ENCODE data around the gene MACROD2. TPM values are rescaled to one million over a fixed set of nuclear protein-coding genes. Genes with fewer than 3 reads are reported as not detected.

The MACROD2 gene
- polyA plus RNA-seq, 2 of the 4 experiments (the other 2 are of a cell fraction), result 0.96 to 1.3 TPM

DNA sequence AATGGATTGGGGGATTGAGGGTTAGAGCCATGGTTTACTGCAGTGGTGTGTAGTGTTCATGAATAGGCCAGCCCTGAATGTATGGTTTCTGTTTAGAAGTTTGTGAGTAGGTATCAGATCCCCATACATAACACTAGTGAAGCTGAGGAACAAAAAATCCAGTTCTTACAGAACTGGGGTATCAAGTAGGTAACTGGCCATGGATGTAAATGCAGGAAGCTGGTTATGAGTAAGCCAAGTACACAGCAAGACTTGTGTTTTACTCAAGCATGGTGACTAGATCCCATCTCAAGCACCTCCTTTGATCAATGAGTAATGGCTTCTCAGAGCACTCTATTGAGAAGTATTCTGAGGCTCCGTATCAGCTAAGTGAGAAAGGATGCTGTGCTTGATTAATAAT, 955.8 kb downstream of the MACROD2 start:
- TF ChIP-seq FOSL2 (IDR thresholded peaks at IDR 0.05) (no peak), FOSL2 (CRISPR knock-in tag; IDR thresholded peaks at IDR 0.05) (no peak), NPAS2 (CRISPR knock-in tag; IDR thresholded peaks at IDR 0.05; ENCODE audit: borderline replicate concordance) (no peak), FOSB (CRISPR knock-in tag; IDR thresholded peaks at IDR 0.05) (no peak)
- TF ChIP-seq, protein P1, sequence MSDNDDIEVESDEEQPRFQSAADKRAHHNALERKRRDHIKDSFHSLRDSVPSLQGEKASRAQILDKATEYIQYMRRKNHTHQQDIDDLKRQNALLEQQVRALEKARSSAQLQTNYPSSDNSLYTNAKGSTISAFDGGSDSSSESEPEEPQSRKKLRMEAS (IDR thresholded peaks at IDR 0.05), result no peak
- TF ChIP-seq, protein P2, sequence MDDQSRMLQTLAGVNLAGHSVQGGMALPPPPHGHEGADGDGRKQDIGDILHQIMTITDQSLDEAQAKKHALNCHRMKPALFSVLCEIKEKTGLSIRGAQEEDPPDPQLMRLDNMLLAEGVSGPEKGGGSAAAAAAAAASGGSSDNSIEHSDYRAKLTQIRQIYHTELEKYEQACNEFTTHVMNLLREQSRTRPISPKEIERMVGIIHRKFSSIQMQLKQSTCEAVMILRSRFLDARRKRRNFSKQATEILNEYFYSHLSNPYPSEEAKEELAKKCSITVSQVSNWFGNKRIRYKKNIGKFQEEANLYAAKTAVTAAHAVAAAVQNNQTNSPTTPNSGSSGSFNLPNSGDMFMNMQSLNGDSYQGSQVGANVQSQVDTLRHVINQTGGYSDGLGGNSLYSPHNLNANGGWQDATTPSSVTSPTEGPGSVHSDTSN (IDR thresholded peaks at IDR 0.05), result no peak
- ChIA-PET POLR2A (no interaction called here), CTCF (no interaction called here)
- Histone ChIP-seq H3K27ac (peak overlapping the region; percentile 59 to 61; a peak in 5 of 6 replicates), H3K9me3 (no peaks in the 10 kb centered on the region), H3K4me1 (peaks cover 28% of the 10 kb centered on the region), H3K4me2 (no peak overlapping the region), H3K4me3 (no peak overlapping the region)
- FAIRE-seq (peak; percentile 65), ATAC-seq (no peak), DNase-seq (ENCODE audit: low read depth in 1 of 2, low spot score in 1 of 2) (no peak)
- WGBS (ENCODE audit: missing lambda C conversion rate), result 93% methylated on average over 1 of the region's 1 CpG

DNA sequence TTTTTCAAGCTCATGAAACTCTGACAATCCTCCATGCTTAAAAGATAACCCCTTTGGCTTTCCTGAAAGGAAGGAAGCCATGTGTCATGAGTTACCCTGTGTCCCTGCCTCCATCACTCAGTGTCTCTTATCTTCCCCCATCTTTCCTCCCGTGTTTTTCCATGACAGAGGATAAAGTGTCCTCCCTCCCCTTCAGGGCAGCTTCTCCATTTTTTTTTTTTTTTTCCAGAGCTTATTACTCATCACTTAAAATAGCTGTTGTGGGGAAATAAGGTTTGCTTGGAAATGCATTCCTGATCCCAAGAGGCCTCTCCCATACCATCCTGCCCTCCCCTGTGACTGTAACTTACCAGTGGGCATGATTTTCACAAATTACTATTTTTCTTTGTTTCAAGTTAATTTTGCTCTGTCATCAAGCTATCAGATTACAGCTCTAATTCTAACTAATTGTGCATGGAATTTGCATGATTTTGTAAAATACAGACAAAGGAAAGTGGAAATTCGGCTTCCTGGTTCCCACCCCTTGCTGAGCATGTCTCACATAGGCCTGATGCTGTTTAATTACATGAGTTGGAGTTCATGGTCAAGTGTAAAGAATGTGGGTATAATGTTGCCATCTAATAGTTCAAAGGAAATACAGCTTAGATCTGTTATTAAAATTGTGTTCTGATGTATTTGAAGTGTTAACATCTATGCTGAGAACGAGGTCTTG, 956.5 kb downstream of the MACROD2 start:
- Histone ChIP-seq H3K27ac (peak overlapping the region; percentile 59 to 61), H3K4me2 (peak overlapping the region; percentile 43), H3K4me1 (peaks cover 36% of the 10 kb centered on the region), H3K4me3 (no peak overlapping the region), H3K9me3 (no peaks in the 10 kb centered on the region)
- 44% methylated on average over 3 of the region's 3 CpGs for WGBS (ENCODE audit: missing lambda C conversion rate)
- ATAC-seq (peak; percentile 79), DNase-seq (ENCODE audit: low read depth in 1 of 2, low spot score in 1 of 2) (peak in 1 of 2 experiments; percentile 73), FAIRE-seq (peak; percentile 97)
- CTCF ChIA-PET, result no interaction called here
- POLR2A ChIA-PET, result no interaction called here
- TF ChIP-seq CEBPB (IDR thresholded peaks at IDR 0.05), result no peak
- no peak for TF ChIP-seq FOSL2 (IDR thresholded peaks at IDR 0.05)
- peak; percentile 70 for TF ChIP-seq FOSL2 (CRISPR knock-in tag; IDR thresholded peaks at IDR 0.05)
- TF ChIP-seq NPAS2 (CRISPR knock-in tag; IDR thresholded peaks at IDR 0.05; ENCODE audit: borderline replicate concordance), result no peak
- no peak for TF ChIP-seq JUNB (IDR thresholded peaks at IDR 0.05)
- TF ChIP-seq RAD21 (conservative IDR thresholded peaks at IDR 0.05 in 1 of 2, IDR thresholded peaks at IDR 0.05 in 1 of 2), result 0 out of 5 replicates have a peak, but pooled peaks of 1 of the 2 experiments have one; percentile 25
- TF ChIP-seq, protein P1 (IDR thresholded peaks at IDR 0.05), result no peak
- no peak for TF ChIP-seq RCOR1 (IDR thresholded peaks at IDR 0.05; ENCODE audit: low read depth, low read length)
- TF ChIP-seq MAFK (IDR thresholded peaks at IDR 0.05; ENCODE audit: partially characterized antibody), result peak; percentile 17
- TF ChIP-seq FOSB (CRISPR knock-in tag; IDR thresholded peaks at IDR 0.05), result no peak
- no peak for TF ChIP-seq TFCP2L1 (CRISPR knock-in tag; IDR thresholded peaks at IDR 0.05)
- TF ChIP-seq CHD4 (IDR thresholded peaks at IDR 0.05; ENCODE audit: borderline replicate concordance), result no peak
- no peak for TF ChIP-seq RFX5 (IDR thresholded peaks at IDR 0.05)
- no peak; the same call in 1 of the 2 replicates for TF ChIP-seq GATA3 (IDR thresholded peaks at IDR 0.05; ENCODE audit: borderline replicate concordance)

DNA sequence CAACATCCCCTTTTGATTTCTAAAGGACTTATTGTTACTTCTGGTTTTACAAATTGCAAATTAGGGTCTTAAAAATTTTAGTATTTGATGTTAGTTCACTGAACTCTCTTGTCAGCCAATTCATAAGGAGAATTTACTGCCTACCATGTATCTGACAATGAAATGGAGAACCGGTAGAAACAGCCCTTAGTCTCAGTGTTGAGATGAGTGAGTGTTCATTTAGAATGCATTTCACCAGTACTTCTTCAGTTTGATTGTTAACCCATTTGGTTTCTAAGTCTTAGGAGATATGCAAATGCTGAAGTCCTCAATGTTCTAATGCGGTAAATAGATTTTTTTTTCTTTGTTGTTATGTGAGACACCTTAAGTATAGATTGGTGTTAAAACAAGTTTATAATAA, 958.4 kb downstream of the MACROD2 start:
- DNase-seq (ENCODE audit: low read depth in 1 of 2, low spot score in 1 of 2) (no peak), ATAC-seq (no peak), FAIRE-seq (peak; percentile 36)
- 92% methylated on average over 2 of the region's 2 CpGs for WGBS (ENCODE audit: missing lambda C conversion rate)
- POLR2A ChIA-PET, result no interaction called here
- CTCF ChIA-PET, result no interaction called here
- peaks cover 37% of the 10 kb centered on the region for H3K4me1 ChIP-seq
- H3K9me3 ChIP-seq, result no peaks in the 10 kb centered on the region
- TF ChIP-seq ZFP36 (IDR thresholded peaks at IDR 0.05; ENCODE audit: borderline replicate concordance, partially characterized antibody), result no peak
- no peak for TF ChIP-seq POLR2A (IDR thresholded peaks at IDR 0.05; ENCODE audit: low read length)
- no peak for TF ChIP-seq HEYL (CRISPR knock-in tag; IDR thresholded peaks at IDR 0.05)
- no peak for TF ChIP-seq CHD4 (IDR thresholded peaks at IDR 0.05; ENCODE audit: borderline replicate concordance)
- TF ChIP-seq PHF8 (IDR thresholded peaks at IDR 0.05; ENCODE audit: borderline replicate concordance, low read depth), result no peak
- TF ChIP-seq NFE2L2 (conservative IDR thresholded peaks at IDR 0.05; ENCODE audit: low read length), result no peak
- TF ChIP-seq JUNB (IDR thresholded peaks at IDR 0.05), result no peak
- no peak for TF ChIP-seq SMC3 (IDR thresholded peaks at IDR 0.05)
- no peak for TF ChIP-seq ZSCAN20 (CRISPR knock-in tag; IDR thresholded peaks at IDR 0.05)
- TF ChIP-seq POLR2AphosphoS2 (conservative IDR thresholded peaks at IDR 0.05; ENCODE audit: low read length), result no peak
- TF ChIP-seq GATA3 (IDR thresholded peaks at IDR 0.05; ENCODE audit: borderline replicate concordance), result no peak
- no peak for TF ChIP-seq RFX5 (IDR thresholded peaks at IDR 0.05)
- TF ChIP-seq, protein P3, sequence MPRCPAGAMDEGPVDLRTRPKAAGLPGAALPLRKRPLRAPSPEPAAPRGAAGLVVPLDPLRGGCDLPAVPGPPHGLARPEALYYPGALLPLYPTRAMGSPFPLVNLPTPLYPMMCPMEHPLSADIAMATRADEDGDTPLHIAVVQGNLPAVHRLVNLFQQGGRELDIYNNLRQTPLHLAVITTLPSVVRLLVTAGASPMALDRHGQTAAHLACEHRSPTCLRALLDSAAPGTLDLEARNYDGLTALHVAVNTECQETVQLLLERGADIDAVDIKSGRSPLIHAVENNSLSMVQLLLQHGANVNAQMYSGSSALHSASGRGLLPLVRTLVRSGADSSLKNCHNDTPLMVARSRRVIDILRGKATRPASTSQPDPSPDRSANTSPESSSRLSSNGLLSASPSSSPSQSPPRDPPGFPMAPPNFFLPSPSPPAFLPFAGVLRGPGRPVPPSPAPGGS (IDR thresholded peaks at IDR 0.05), result no peak
- H3K4me3 ChIP-seq, result no peak overlapping the region
- H3K27ac ChIP-seq, result 0 out of 6 replicates have a peak overlapping the region, but pooled peaks of 1 of the 2 experiments have one; percentile 36
- H3K4me2 ChIP-seq, result no peak overlapping the region

Measured in A549 (cell line).